Upper lobe of right lung (tissue), 1 donor: ENCODE results near the gene FMN1. TPM values are rescaled to one million over a fixed set of nuclear protein-coding genes. Genes with fewer than 3 reads are reported as not detected.

Experiments
- ATAC-seq: fragments of 200-7000 bp; cut with Tn5 transposase; one replicate; pipeline ENCODE4 v1.9.1; 2020; ENCODE audit warnings: mild to moderate bottlenecking, moderate library complexity
- DNase-seq: peaks from one replicate; pipeline ENCODE4 v3.0.0-alpha.2; 2020
- H3K27ac ChIP-seq: fragments of 200-600 bp; one replicate; pipeline ENCODE4 v1.8.0; 2022
- H3K27me3 ChIP-seq: fragments of 200-600 bp; one replicate; pipeline ENCODE4 v1.8.0; 2022; ENCODE audit warnings: mild to moderate bottlenecking
- H3K36me3 ChIP-seq: fragments of 200-600 bp; one replicate; pipeline ENCODE4 v1.8.0; 2022
- H3K4me1 ChIP-seq: fragments of 200-600 bp; one replicate; pipeline ENCODE4 v1.8.0; 2022
- H3K4me3 ChIP-seq: fragments of 200-600 bp; one replicate; pipeline ENCODE4 v1.8.0; 2022; ENCODE audit warnings: mild to moderate bottlenecking
- H3K9me3 ChIP-seq: fragments of 200-600 bp; one replicate; pipeline ENCODE4 v1.8.0; 2022
- intact Hi-C: fragments of 100-400 bp; cut with DNase I; formaldehyde crosslinking; loops from one replicate; pipeline ENCODE4 v1.11.0; 2022
- total RNA-seq: library from RNA; stranded (reverse); fragmentation: NEBNext Ultra II Directional; extraction: Animal tissue kit (Norgen Biotek cat#: 25700); gene quantifications from one replicate; pipeline ENCODE4 v1.2.1, GENCODE V29; 2021
- TF ChIP-seq, protein P1 (sequence below): fragments of 200-600 bp; IDR thresholded peaks from one replicate; pipeline ENCODE4 v1.8.0; 2022; ENCODE audit warnings: antibody characterized with exemption
- donor health status: DM: no; HTN: yes; CAD: no; lungs with severe emphysema.

Gene FMN1
- total RNA-seq, 1 donor from 2014 or later = 33.5 TPM

DNA sequence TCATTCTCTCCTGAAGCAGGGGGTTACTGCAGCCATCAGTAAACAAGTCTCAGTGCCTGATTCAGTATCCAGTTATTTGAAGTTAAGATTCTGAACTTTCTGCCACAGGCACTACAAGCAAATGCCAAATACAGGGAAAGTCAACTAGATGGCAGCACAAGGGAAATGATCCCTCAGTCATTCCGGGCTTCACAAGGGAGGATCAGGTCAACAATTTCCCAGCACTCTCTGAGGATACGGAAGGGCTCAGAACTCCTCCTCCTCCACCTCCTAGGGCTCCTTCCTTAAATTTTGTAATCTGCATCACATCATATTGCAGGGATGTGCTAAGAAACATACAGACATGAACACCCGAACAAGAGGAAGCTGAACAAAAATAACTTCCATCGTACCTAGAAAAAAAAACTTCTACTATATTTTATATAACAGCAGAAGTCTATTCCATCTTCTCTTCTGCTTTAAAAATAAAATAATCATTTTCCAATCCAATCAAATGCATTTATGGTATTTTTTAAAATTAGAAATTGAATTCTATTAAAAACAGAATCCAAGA, 187.1 kb downstream of the FMN1 start:
- ATAC-seq (peak; percentile 84), DNase-seq (no peak)
- H3K36me3 ChIP-seq = no peaks in the 10 kb centered on the region
- TF ChIP-seq, protein P1, sequence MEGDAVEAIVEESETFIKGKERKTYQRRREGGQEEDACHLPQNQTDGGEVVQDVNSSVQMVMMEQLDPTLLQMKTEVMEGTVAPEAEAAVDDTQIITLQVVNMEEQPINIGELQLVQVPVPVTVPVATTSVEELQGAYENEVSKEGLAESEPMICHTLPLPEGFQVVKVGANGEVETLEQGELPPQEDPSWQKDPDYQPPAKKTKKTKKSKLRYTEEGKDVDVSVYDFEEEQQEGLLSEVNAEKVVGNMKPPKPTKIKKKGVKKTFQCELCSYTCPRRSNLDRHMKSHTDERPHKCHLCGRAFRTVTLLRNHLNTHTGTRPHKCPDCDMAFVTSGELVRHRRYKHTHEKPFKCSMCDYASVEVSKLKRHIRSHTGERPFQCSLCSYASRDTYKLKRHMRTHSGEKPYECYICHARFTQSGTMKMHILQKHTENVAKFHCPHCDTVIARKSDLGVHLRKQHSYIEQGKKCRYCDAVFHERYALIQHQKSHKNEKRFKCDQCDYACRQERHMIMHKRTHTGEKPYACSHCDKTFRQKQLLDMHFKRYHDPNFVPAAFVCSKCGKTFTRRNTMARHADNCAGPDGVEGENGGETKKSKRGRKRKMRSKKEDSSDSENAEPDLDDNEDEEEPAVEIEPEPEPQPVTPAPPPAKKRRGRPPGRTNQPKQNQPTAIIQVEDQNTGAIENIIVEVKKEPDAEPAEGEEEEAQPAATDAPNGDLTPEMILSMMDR = peak; percentile 13
- H3K27ac ChIP-seq = no peak overlapping the region
- intact Hi-C loops = no loop called here
- H3K4me3 ChIP-seq = no peak overlapping the region
- no peaks in the 10 kb centered on the region for H3K9me3 ChIP-seq
- H3K27me3 ChIP-seq = no peaks in the 10 kb centered on the region
- peaks cover 13% of the 10 kb centered on the region for H3K4me1 ChIP-seq

DNA sequence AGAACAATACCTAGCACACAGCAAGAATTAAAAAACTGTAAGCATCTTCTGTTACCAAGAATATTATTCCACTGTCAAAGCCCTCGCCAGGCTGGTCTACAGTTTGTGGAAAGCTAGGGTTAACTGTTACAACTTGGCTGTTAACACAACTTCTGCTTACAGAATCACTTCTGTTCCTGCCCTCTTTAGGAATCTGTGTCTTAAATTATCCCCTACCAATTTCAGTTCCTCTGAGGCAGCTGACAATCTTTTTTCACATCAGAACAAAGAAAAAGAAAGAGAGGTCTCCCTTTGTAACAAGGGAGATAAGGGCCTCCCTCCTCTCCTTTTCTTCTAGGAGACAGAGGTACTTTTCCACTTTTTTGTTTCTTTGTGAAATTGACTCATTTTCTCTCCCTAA, 188.9 kb downstream of the FMN1 start:
- Histone ChIP-seq H3K4me1 (peaks cover 13% of the 10 kb centered on the region), H3K4me3 (no peak overlapping the region), H3K9me3 (no peaks in the 10 kb centered on the region), H3K27ac (no peak overlapping the region), H3K27me3 (no peaks in the 10 kb centered on the region), H3K36me3 (no peaks in the 10 kb centered on the region)
- intact Hi-C loops = no loop called here
- peak; percentile 59 for ATAC-seq
- DNase-seq = no peak
- TF ChIP-seq, protein P1 = no peak

DNA sequence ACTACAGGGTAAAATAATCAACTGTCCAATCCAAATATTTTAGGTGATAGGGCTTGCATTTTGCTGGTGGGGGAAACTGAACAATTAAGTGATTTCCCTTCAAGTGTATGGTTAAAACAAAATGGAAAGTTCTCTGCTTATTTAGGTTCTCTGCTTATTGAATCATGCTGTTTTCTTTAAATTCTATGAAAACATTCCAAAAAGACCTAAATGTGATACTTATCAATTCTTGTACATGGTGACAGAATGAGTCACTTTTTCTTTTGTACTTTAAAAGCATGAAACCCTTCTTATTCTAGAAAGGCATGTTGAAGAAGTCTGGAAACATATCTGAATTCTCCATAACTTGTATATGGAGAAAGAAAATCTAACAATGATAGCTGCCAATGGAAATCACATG, 192.6 kb downstream of the FMN1 start:
- intact Hi-C loops = no loop called here
- Histone ChIP-seq H3K27me3 (no peaks in the 10 kb centered on the region), H3K27ac (no peak overlapping the region), H3K4me3 (no peak overlapping the region), H3K4me1 (no peaks in the 10 kb centered on the region), H3K36me3 (no peaks in the 10 kb centered on the region), H3K9me3 (no peaks in the 10 kb centered on the region)
- DNase-seq (no peak), ATAC-seq (no peak)
- TF ChIP-seq, protein P1 = no peak

DNA sequence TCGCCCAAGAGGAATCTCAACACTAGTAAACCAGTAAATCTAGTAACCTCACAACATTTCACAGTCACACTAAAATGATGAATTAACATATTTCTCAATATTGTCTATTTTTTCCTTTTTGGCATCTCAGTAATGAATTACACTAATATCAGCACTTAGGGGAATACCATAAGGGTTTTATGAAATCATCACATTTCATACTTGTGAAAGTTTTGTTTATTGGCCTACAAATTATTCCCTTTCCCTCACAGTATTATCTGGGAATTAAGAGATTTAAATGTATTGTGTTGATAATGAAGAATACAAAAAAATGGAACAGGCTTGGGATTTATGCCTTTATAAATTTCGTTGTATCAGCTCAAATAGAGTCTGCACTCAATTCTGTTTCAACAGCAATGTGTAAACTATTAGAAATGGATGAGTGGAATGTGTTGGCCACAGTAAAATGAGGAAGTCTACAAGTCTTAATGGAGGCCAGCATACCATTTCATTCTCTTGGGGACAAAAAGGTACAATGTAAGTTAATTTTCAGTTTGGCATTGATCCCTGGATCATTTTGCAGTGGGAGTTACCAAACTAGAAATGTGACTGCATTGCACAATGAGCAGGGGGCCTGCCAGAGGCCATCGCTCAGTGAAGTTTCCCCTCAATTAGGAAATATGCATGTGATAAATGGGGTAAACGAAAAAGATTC, 195.4 kb downstream of the FMN1 start:
- no peak overlapping the region for H3K27ac ChIP-seq
- ATAC-seq = no peak
- intact Hi-C loops = no loop called here

DNA sequence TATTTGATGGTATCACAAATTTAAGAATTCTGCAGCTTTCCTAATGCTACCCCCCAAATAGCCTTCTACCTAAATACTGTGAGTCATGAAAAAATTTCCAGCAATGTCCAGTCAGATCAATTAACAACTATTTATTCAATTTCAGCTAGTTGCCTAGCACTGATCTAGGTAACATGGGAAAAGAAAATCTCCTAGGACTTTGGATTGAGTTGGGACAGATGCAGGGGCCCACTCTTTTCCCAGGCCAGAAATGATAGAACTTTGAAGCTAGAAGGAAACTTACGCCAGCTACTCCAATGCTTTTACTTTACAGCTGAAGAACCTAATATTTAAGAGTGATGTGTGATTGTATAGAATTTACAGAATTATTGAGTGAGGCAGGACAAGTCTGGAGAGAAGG, 196.3 kb downstream of the FMN1 start:
- intact Hi-C loops = no loop called here
- ATAC-seq = no peak

More for the DNA sequence above, 195.4 kb downstream of the FMN1 start:
- no peaks in the 10 kb centered on the region for H3K9me3 ChIP-seq
- TF ChIP-seq, protein P1 = no peak
- H3K36me3 ChIP-seq = no peaks in the 10 kb centered on the region
- H3K4me1 ChIP-seq = no peaks in the 10 kb centered on the region
- no peaks in the 10 kb centered on the region for H3K27me3 ChIP-seq
- no peak for DNase-seq
- H3K4me3 ChIP-seq = no peak overlapping the region

More for the DNA sequence above, 196.3 kb downstream of the FMN1 start:
- Histone ChIP-seq H3K36me3 (no peaks in the 10 kb centered on the region), H3K4me1 (no peaks in the 10 kb centered on the region), H3K27ac (no peak overlapping the region), H3K9me3 (no peaks in the 10 kb centered on the region), H3K27me3 (no peaks in the 10 kb centered on the region), H3K4me3 (no peak overlapping the region)
- TF ChIP-seq, protein P1 = no peak
- DNase-seq = no peak
